ENCODE data around the gene ZSCAN30.

Gene ZSCAN30

GRCh38 chr18:35290094-35290735 lies at the start of gene ZSCAN30:
Gene ZSCAN30 (minus strand): TSS chr18:35290229. CDS start chr18:35264352, 25,877 bp downstream.
- peak; percentile 89 for FAIRE-seq

GRCh38 chr18:35337286-35337685 lies 47.3 kb upstream of the ZSCAN30 start:
- no peak for FAIRE-seq

DNA sequence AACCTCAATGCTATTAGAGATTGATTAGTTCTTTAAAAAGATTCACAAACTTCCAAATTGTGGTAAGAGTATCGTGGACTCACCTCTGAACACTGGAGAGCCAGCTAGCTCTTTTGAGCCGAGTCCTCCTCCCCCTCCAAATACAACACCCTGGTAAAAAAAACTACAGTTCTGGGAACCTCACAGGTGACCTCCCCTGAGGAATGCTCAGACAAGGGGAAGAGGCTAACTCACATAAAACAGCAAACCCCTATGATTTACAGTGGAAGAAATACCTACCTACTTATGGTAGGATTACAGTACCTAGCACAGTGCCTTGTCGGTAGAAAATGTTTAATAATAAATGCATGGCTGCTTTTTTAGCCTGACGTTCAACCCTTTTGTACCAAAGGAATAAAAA lies 45.8 kb upstream of the ZSCAN30 start:
- no peak for FAIRE-seq

GRCh38 chr18:35334821-35335220 lies 44.8 kb upstream of the ZSCAN30 start:
- FAIRE-seq: no peak

- no peak for FAIRE-seq
Measured at GRCh38 chr18:35334212-35334611, 44.2 kb upstream of the ZSCAN30 start.

DNA sequence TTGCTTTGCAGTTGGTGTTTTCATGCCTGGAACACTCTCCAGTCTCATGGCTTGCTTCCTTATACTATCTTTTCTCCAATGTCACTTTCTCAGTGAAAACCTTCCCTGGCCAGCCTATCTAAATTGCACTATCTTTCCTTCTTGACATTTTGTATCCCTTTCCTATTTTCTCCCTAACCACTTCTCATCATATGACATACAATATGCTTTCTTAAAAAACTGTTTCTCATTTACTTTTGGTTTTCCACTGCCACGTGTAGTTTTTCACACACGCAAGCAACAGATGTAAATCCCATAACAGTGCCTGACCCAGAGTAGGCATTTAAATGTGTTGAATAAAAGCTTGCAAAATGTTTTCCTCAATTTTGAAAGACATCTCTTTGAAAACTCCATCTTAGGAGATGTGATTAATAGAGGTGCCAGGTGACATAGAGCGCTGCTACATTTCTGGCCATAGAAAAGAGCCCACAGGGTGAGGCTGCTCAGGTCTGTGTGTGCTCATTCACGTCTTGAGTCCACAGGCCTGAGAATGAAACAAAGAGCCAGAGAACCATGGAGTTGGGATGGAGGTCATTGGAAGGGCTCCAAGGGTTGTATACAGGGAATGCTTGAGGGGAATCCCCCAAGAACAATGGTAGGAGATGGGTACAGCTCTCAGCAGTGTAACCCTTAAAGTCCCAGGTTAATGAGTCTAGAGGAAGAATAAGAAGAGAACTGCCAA lies 41.5 kb upstream of the ZSCAN30 start:
- FAIRE-seq: no peak

- FAIRE-seq: no peak
Measured at GRCh38 chr18:35328868-35329267, 38.8 kb upstream of the ZSCAN30 start.

- FAIRE-seq: no peak
Measured at GRCh38 chr18:35326695-35327387, 36.8 kb upstream of the ZSCAN30 start.

DNA sequence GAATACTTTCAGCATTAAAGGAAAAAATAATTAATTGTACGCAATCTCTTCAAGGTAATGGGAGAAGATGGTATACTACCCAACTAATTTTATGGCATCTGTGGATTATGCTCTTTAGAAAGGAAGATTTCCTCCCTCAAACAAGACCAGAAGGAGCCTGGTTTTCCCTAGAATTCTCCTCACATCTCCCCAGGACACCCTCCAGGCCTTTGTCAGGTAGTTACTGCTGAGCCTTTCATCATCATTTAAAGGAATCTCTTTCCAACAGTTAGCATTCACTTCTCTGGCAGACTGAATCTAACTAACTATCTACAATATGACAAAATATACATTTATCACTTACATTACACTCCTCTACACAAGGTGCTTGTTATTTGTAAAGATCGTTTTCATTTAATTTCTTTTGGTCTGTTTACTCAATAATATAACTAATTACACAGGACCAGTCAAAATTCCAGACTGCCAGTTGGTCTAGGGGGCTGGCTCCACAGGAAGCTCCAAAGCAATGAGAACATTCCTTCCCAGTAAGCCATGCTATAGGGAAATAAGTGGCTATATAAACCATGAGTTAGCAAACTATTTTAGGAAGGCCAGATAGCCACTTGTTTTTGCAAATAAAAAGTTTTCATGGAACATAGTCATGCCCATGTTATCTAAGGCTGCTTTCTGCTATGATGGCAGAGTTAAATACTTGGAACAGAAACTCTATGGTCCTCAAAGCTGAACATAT lies 35.1 kb upstream of the ZSCAN30 start:
- FAIRE-seq: no peak

DNA sequence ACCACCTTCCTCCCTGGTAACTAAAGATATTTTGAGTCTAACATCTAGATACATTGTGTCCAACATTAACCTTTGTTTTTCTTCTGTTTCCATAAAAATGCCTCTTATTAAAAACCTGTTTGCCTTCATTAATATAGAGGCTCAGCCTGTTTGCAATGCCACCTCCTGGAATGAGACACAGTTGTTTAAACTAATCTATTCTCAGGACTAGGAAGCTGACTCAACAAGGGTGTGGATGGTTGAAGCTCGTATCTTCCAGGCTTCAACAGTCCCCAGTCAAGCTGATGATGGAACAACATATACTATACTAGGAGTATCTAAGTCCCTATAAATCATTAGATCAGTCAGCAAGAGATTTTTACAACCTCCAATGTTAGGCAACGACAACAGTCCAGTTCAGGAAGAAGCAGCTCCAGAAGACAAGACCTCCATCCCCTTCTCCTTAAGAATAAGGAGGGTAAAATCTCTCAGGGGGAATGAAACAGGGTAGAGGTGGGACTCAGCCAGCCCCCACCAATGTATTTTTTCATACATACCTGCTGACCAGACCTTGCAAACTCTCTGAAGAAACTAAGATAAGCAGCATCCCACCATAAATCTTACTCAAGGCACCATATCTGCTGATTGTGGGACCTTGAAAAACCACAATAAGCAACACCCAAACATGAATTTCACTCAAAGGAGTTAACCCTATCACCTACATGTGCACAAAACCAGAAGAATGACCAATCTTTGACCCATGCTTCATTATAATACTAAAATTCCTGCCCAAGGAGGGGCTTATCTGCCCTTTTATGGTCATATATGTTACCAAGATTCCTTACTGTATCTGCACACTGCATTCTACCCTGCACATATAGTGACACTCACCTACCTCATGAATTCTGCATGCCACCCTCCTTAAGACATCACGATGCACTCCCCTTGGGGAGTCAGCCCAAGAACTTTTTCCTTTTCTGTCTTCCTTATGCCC lies 32.7 kb upstream of the ZSCAN30 start:
- FAIRE-seq: no peak

DNA sequence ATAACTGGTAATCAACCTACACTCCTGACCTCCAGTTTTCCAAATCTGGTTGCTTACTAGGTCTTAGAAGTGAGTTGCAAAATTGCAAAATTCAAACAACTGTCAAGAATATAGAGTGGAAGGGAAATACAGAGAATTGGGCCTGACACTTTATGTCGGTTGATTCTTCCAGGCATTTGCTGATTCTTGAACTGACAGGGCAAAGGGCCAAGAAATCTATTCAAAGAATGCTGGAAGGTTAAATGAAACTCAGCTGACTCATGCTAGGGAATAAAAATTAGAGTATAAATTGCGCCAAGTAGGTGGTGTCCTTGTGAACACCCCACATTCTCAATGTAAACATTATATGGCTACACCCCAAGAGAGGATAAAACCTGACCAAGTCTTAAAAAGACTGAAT lies 21.5 kb upstream of the ZSCAN30 start:
- FAIRE-seq: no peak

GRCh38 chr18:35306588-35307250 lies 16.7 kb upstream of the ZSCAN30 start:
- FAIRE-seq: no peak

DNA sequence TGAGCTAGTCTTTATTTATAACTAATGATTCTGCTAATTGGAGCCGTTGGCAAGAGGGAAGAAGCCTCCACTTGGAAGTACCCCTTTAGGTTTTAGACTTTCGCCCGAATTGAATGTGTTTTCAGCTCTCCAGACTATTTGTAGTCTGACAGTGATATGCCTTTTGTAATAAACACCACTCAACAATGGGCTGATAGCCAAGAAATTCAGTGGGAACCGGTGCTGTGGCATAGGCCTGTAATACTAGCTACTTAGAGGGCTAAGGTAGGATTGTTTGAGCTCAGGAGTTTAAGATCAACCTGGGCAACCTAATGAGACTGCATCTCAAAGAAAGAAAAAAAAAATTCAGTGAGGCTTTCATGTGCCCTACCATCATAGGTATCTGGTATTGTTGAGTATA lies 13.6 kb upstream of the ZSCAN30 start:
- no peak for FAIRE-seq

DNA sequence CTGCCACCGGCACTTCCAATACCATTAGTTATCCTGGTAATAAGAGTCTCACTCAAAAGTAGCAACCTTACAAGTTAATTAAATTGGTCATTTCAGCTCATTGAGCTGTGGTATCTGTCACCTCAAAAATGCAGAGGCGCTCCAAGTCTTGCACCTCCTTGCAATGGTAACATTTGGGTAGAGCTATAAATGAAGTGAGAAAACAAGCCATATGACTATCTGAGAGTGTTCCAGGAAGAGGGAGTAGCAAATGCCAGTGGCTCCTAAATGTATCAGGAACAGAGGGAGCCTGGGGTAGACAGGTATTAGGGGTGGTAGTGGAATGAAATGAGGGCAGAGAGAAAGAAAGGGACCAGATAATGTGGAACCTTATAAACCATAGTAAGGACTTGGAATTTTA lies 6.0 kb upstream of the ZSCAN30 start:
- FAIRE-seq: no peak

- FAIRE-seq: no peak
Measured at GRCh38 chr18:35291166-35291565, 1.1 kb upstream of the ZSCAN30 start.

- no peak for FAIRE-seq
Measured at GRCh38 chr18:35289727-35290093, 319 bp downstream of the ZSCAN30 start.

GRCh38 chr18:35289293-35289692 lies 736 bp downstream of the ZSCAN30 start:
- no peak for FAIRE-seq

GRCh38 chr18:35284841-35285240 lies 5.2 kb downstream of the ZSCAN30 start:
- no peak for FAIRE-seq

DNA sequence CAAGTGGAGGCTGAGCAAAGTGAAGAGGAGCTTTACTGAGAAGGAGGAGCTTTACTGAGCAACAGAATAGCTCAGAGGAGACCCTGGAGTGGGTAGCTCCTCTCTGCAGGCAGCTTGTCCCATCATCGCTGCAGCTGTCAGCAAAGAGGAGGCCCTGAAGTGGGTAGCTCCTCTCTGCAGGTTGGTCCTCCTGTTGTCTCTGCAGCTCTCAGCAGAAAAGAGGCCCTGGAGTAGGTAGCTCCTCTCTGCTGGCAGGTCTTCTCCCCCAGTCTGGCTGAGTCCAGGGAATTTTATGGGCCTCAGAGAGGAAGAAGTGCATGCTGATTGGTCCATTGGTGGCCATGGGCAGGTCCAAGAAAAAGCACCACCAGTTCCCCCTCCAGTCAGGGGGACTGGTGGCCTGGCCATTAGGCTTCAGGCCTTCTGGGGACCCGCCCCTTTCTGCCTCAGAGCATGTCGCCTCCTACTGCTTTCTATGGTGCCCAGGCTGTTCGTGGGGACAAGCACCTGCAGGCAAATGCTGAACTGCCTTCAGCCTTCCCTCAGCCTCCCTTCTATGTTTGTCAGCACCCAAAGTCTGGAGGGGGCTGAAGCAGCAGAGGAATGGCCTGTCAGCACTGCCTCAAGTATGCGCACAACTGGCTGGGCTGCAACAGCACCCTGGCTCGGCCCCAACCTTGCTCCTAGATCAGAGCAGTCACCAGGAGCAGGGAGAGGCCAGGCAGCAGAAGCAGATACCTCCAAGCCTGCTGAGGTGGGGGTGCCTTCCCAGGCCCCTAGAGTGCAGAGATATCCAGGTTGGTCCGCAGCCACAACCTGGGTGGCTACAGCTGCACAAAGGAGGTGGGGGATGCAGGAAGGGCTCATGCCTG lies 5.9 kb downstream of the ZSCAN30 start:
- FAIRE-seq: no peak

GRCh38 chr18:35282353-35282752 lies 7.7 kb downstream of the ZSCAN30 start:
- no peak for FAIRE-seq

GRCh38 chr18:35278969-35279368 lies 11.1 kb downstream of the ZSCAN30 start:
- no peak for FAIRE-seq

Data from G401.6 (cell line).